Measurements from ENCODE around the gene KLK7.
"Not testable (repeated sequence)": the region's sequence is repeated elsewhere in the genome, so short reads cannot be mapped to it uniquely, and the experiment has no call there.

The KLK7 gene

GRCh38 chr19:50975766-50976165 lies 8.0 kb downstream of the KLK7 start:
- no peak for DNase-seq (ENCODE audit: low read depth)

GRCh38 chr19:50974702-50975556 lies 8.8 kb downstream of the KLK7 start:
- no peak for DNase-seq (ENCODE audit: low read depth)

DNA sequence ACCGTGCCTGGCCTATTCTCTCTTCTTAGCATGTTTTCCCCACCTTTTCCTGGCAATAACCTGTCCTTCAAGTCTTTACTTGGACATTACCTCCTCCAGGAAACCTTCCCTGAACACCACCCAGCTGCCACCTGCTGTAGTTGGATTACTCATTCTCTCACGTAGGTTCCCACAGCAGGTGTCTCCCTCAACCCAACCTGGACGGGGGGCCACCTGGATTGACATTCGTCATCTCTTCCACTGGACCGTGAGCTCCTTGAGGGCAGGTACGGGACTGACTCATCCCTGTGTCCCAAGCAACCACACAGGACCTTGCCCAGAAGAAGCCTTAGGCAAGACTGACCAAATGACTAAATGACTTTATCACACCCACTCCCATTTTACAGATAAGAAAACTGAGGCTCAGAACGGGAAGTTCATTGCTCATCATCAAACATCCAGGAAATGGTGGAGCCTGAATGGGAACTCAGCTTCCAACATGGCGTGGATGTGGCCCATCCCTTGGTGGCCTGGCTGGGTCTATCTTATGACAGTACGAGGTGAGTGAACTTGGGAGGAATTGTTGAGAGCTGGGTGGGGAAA lies 10.8 kb downstream of the KLK7 start:
- no peak for DNase-seq (ENCODE audit: low read depth)

DNA sequence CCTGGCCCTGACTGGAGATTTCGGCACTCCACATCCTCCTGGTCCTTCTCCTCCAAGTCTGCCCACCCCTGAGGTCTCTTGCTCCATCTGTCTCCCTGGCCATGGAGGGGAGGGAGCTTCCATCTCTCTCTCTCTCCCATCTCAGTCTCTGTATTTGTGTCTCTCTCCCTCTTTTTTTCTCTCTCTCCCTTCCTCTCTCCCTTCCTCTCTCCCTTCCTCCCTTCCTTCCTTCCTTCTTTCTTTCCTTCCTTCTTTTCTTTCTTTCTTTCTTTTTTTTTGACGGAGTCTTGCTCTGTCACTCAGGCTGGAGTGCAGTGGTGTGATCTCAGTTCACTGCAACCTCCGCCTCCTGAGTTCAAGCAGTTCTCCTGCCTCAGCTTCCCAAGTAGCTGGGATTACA lies 13.9 kb downstream of the KLK7 start:
- DNase-seq (ENCODE audit: low read depth): not testable (repeated sequence)

DNA sequence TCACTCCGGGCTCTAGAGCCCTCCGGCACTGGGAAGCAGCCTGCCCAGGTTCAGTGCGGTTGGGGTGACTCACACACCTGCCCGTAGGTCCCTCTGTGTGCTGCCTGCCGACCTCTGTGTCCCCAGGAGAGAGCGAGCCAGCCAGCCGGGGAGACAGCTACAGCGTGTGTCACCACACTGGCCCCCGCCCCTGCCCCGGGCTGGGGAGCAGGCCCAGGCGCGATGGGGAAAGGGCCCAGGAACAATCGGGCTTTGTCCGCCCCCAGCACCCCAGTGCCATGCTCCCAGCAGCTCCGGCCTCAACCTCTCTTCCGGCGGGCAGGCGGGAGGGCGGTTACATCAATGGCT lies 14.3 kb downstream of the KLK7 start, which contains the start of gene KLK6:
Gene KLK6, minus strand, starts transcription at position 179 of the 348 bp plus-strand sequence. CDS start 1,487 bp downstream, outside the sequence.
- DNase-seq (ENCODE audit: low read depth): no peak

DNA sequence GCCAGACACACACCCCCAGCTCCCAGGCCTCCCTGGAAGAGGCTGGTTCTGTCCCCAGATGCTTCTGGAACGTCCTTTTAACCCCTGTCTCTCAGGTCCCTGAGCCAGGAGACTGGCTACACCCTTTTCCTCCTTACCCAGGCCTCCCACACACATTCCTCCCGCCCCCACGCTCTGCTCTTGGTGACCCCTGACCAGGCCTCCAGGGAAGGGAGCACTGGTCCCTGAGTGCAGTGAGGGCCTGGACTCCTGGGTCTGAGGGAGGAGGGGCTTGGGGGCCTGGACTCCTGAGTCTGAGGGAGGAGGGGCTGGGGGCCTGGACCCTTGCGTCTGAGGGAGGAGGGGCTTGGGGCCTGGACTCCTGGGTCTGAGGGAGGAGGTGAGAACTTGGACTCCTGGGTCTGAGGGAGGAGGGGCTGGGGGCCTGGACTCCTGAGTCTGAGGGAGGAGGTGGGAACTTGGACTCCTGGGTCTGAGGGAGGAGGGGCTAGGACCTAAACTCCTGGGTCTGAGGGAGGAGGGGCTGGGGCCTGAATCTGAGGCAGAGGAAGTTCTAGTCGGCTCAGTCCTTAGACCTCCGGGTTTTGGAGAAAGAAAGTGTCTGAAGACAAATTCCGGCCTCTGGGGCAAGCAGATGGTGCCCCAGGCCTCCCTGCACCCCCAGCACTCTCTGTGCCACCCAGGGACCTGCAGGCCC lies 14.9 kb downstream of the KLK7 start:
- no peak for DNase-seq (ENCODE audit: low read depth)

GRCh38 chr19:50967929-50968715 lies 15.6 kb downstream of the KLK7 start:
- DNase-seq (ENCODE audit: low read depth): no peak

DNA sequence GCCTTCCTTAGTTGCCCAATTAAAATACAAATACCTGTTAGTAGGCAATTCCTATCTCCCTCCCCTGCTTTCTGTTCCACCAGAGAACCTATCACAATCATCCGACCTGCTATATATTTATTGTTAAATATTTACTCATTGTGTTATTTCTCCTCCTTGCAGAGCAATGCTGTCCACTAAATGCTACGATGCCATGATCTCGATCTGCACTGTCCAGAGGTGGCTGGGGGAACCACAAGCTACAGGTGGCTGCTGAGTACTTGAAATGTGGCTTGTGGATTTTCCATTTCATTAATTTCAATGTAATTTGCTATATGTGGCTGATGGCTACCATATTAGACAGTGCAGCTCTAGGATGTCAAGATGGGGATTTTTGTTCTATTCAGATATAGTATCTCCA lies 19.5 kb downstream of the KLK7 start:
- no peak for DNase-seq (ENCODE audit: low read depth)

DNA sequence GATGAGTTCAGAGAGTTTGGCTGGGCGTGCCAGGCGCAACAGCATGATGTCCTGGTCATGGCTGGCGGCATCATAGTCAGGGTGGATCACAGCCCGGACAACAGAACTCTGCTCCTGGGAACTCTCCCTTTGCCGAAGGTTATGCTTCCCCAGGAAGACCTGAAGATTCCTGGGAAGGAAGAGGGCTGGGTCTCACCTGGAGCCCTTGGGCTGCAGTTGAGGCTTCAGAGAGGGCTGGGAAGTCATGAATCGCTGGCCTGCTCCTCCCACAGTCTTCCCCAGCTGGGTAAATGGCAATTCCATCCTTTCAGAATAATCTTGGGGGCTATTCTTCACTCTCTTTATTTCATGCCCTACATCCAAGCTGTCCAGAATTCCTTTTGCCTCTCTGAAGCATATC lies 20.3 kb downstream of the KLK7 start:
- DNase-seq (ENCODE audit: low read depth): no peak

GRCh38 chr19:50962245-50962644 lies 21.5 kb downstream of the KLK7 start:
- DNase-seq (ENCODE audit: low read depth): no peak

DNA sequence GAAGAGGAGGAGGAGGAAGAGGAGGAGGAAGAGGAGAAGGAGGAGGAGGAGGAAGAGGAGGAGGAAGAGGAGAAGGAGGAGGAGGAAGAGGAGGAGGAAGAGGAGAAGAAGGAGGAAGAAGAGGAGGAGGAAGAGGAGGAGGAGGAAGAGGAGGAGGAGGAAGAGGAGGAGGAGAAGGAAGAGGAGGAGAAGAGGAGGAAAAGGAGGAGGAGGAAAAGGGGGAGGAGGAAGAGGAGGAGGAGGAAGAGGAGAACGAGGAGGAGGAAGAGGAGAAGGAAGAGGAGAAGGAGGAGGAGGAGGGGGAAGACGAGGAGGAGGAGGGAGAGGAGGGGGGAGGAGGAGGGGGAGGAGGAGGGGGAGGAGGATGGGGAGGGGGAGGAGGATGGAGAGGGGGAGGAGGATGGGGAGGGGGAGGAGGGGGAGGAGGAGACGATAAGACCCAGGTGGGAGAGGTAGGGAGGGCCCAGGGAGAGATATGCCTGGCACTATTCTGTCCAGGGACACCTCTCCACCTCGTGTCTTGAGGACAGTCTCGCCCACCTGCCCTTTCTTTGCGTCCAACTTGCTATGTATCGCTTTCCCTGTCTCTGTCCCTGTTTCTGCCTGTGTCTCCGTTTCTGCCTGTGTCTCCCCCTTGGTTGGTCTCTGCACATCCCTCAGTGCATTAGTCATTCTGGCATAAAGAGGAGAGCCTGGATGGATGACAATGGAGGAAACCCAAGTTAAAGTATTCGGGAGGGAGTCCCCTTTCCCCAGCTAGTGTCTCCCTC lies 23.8 kb downstream of the KLK7 start:
- DNase-seq (ENCODE audit: low read depth): no peak

DNA sequence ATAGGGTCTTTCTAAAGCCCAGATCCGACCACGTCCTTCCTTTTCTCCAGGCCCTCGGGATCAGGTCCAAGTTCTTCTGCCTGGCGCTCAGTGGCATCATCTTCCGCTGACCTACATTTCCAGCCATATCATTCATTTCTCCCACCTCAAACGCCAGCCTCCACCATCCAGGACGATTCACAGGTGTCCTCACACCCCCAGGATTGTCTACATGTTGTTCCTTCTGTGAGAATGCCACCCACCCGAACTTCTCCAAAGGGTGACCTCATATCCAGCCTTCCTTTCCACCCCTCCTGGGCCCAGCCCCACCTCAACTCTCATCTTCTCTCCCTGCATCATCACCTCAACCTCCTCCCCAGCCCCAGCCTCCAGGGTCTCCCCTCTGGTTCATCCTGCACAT lies 26.1 kb downstream of the KLK7 start:
- DNase-seq (ENCODE audit: low read depth): no peak

- no peak for DNase-seq (ENCODE audit: low read depth)
Measured at GRCh38 chr19:50952910-50953309, 30.8 kb downstream of the KLK7 start, which contains the start of gene KLK5. TSS of gene KLK5 (minus strand) at chr19:50953038. CDS start at chr19:50952657, 381 bp downstream.

- no peak for DNase-seq (ENCODE audit: low read depth)
Measured at GRCh38 chr19:50949861-50950260, 33.9 kb downstream of the KLK7 start.

- DNase-seq (ENCODE audit: low read depth): no peak
Measured at GRCh38 chr19:50947123-50947522, 36.6 kb downstream of the KLK7 start.

DNA sequence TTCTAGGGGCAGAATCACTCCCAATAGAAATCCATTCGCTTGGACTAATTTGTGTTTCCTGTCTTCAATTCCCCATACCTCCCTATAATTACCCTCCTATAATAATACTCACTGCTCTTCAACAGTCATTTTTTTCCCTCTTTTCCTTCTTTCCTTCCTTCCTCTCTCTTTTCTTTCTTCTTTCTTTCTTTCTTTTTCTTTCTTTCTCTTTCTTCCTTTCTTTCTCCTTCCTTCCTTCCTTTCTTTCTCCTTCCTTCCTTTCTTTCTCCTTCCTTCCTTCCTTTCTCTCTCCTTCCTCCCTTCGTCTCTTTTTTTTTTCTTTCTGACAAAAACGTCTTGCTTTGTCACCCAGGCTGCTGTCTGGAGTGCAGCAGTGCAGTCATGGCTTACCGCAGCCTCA lies 38.9 kb downstream of the KLK7 start:
- no peak for DNase-seq (ENCODE audit: low read depth)

DNA sequence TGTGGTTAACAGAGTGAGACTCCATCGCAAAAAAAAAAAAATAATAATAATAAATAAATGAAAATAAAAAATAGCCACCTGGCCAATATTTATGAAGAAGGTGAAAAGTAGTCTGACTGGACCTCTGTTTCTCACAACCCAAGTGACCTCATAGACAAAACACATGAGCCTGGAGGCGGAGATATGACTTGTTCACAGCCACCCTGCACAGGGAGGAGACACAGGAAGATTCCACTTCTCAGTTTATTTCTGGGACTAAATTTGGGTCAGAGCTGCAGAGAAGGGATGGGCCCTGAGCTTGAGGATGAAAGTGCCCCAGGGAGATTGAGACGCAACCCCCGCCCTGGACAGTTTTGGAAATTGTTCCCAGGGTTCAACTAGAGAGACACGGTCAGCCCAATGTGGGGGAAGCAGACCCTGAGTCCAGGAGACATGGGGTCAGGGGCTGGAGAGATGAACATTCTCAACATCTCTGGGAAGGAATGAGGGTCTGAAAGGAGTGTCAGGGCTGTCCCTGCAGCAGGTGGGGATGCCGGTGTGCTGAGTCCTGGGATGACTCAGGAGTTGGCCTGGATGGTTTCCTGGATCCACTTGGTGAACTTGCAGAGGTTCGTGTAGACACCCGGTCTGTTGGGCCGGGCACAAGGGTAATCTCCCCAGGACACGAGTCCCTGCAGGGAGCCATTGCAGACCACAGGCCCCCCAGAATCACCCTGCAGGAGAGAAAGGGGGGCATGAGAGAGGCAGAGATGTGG lies 40.5 kb downstream of the KLK7 start:
- DNase-seq (ENCODE audit: low read depth): no peak

- no peak for DNase-seq (ENCODE audit: low read depth)
Measured at GRCh38 chr19:50939596-50939995, 44.1 kb downstream of the KLK7 start.

- no peak for DNase-seq (ENCODE audit: low read depth)
Measured at GRCh38 chr19:50933640-50934039, 50.1 kb downstream of the KLK7 start.

DNA sequence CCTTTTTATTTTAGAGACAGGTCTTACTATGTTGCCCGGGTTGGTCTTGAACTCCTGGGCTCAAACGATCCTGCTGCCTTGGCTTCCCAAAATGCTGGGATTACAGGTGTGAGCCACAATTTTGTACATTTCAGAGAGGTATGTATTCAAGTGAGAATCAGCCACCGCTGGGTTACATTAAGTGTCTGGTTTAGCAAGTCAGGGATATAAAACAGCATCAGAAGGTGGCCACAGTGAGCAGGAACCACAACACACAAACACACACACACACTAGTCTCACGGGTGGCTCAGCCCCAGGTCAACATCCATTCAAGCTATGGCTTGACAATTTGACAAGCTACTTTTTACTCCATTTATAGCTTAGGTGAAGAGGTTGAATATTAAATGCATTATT lies 51.0 kb downstream of the KLK7 start:
- no peak for DNase-seq (ENCODE audit: low read depth)

All from stimulated activated CD8-positive, alpha-beta memory T cell treated with anti-CD3 and anti-CD28 coated beads, Interleukin-12 subunit alpha, Interleukin-12 subunit beta, amount 100 ng/mL, for 4 hours (primary cell).